ENCODE data around the gene FEM1C. TPM values are rescaled to one million over a fixed set of nuclear protein-coding genes. Genes with fewer than 3 reads are reported as not detected.

The FEM1C gene
- total and polyA plus RNA-seq, 9 of the 15 experiments (the other 6 are each of a cell fraction or from before 2014, with no cell fraction given), result 1.4 to 9.3 (median 4.3) TPM

- TF ChIP-seq ZNF318 (IDR thresholded peaks at IDR 0.05; ENCODE audit: borderline replicate concordance in 1 of 2, low read depth in 1 of 2), result no peak
- TF ChIP-seq SFPQ (IDR thresholded peaks at IDR 0.05; ENCODE audit: low read depth, low read length), result no peak
- TF ChIP-seq STAT5B (CRISPR knock-in tag; IDR thresholded peaks at IDR 0.05), result no peak
These were observed 18.0 kb downstream of the FEM1C start (continued) for GRCh38 chr5:115526604-115527003.
